HG02852 (cell line): ENCODE data around the gene ITPR1.

Experiments
- ATAC-seq: cut with Tn5 transposase; IDR thresholded peaks from one replicate; pipeline ENCODE4 v1.9.1; 2021; ENCODE audit warnings: mild to moderate bottlenecking, moderate library complexity; ENCODE audit not compliant: unreplicated experiment

Gene ITPR1

DNA sequence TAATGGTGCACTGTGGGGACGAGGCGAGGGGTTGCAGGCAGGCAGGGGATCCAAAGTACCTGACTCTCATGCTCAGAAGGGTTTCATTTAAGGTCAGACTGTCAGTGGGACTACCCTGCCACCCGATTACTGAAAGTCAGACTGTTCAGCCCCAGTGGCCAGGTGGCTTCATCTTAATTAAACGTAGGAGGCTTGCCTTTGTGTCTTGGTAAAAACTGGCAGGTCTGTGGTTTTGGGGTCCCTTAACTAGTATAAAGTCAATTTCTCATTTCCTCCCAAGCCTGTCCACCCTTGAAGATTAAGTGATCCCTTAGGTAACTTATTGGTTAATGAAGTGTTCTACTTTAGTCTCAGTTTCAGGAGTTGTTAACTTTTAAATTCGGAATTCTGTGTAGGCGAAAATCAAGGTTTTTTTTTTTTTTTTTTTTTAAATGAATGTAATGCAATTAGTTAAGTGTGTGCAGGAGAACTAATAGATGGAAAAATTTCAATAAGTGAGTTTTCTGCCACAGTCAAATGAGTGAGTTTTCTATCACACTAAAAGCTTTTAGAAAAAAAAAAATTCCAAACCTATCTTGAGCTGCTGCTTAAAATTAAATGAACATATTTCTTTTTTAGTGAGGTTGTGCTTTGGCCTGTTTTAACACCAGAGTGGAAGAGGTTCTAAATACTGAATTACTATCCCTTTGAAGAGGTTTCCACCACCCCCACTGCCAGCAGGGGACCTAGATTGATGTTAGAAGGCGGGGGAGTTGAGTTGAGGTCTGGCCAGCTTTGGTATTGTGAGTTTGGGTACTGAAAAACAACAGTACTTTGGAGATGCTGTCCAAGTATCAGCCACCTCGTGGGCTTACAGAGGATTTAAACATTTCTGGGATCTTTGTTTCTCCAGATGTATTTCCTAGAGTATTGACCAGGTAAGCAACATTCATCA, 15.2 kb downstream of the ITPR1 start:
- ATAC-seq, result peak; percentile 53

DNA sequence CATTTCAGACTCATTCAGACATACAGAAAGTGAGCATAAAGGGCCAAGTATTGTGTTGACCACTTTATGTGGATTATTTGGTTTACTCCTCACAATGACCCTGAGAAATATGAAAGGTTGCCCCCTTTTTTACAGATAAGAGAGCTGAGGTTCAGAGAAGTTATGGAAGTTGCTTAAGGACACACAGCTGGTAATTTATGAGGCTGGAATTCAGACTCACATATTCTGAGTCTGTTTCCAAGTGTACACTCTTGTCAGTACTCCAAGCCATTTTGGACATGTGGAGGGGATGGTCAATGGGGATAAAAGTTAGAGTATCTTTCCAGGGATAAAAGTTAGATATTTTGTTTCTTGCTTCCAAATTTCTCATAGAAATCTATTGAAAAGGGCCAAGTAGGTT, 15.9 kb downstream of the ITPR1 start:
- ATAC-seq, result no peak

DNA sequence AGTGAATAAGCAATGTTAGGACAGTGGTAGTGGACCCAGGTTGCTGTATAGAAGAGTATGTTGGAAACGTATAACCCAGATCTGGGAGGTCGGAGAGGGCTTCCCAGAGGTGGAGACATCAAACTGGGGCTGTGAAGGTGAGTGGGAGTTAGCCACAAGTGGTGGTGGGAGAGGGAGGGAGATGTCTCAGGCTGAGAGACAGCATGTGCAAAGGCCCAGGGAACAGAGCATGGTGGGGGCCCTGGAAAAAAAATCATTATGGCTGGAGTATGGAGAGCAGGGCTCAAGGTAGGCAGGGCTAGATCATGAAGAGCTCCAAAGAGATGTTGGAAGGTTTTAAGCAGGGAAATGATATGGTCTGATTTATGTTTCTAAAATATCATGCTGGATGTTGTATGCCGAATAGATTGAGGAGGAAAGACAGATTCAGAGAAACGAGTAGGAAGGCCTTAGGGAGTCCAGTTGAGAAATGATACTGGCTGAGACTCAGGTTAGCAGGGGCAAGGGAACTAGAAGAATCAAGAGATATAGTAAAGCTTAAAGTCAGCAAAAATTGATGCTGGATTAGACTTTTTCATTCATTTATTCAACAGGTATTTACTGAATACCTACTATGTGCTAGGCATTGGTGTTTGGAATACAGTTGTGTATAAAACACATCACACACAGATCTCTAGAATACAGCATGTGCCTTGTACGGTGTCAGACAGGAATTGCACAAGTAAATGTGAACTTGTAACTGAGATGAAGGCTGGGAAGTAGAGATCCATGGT, 17.0 kb downstream of the ITPR1 start:
- no peak for ATAC-seq

DNA sequence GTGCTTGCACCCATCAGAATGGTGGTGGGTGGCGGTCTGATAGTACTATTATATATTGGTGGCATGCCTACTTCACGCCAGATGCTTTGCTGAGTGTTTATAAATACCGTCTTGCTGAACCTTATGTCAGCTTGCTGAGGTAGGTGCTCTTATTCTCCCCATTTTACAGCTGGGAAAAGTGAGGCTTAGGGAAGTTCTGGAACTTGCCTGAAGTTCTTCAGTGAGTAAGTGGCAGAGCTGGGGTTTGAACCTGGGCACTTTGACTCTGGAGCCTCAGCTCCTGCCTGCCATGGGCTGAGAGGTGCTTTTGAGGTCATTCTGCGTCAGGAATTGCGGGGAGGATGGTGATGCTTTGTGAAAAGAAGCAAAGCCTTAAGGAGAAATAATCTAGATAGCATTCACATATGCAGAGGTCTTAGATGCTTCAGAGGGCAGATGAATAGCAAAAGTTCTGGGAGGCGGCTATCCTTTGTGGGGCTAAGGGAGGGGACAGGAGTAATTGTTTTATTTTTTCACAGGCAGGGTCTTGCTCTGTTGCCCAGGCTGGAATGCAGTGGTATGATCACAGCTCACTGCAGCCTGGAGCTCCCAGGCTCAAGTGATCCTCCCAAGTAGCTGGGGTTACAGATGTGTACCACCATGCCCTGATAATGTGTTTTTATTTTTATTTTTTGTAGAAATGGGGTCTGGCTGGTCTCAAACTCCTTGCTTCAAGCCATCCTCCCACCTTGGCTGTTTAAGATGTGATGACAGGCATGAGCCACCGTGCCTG, 18.5 kb downstream of the ITPR1 start:
- no peak for ATAC-seq

DNA sequence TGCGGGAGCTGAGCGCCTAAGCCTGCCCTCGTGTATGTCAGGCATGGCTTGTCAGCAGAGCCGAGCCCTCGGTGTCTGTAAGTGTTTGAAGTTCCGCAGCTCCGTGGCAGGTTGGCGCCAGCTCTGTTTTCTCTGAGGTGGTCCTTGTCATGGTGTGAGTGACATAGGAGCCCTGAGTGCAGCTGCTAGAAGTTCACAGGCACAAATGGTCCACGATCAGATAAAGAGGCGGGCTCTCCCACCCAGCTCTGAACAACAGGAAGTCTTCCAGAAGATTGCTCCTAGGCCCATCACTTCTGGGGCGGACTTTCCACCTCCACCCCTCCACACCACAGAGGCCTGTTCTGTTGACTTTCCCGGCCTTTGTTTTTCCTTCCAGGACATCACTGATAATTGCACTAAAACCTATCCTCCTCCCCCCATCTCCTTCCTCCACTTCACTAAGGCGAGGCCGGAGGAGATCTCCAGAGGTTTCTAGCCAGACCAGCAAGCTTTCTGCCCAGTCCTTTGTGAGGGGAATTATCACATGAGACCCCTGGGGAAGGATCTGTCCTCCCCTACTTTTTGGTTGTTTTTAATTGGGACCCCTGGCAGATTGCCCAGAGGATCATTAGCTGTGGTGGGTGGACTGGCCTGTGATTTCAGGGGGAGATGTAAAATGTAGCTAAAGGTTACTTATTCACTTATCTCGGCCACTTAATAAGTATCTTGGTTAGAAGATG, 19.9 kb downstream of the ITPR1 start:
- ATAC-seq, result no peak

DNA sequence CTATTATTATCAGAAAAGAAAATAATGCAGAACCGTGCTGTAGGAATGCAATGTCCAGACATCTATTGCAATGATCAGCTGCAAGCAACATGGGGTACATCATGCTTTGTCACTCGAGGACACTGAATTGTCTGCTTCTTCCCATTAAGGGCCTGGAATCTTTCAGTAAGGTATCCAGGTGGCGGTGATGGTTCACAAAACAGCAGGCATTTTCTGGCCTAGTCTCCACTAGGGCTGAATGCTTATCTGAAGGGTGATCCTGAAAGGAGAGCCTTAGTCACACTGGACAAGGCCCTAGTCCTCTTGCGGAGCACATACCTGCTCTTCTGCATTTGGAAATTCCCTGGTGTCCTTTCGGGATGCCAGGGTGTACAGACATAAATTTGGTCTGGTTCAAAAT, 21.2 kb downstream of the ITPR1 start:
- no peak for ATAC-seq

DNA sequence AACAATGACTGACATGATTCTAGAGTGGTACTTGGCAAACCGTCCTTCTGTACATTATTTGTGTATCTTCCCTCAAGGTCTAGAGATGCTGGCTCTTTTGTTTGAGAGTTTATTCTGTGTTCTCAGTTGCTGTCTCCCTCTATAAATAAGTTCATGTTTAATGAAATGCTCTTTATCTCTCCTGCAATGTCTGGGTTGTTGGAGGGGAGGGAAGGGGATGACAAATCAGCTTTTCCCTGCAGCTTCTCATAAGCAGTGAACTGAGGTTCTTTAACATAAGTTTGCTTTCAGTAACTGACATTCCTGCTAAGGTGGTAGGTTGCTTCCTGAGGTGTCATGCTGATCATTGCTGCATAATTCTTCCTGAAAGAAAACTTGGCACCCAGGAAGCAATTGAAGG, 21.8 kb downstream of the ITPR1 start:
- no peak for ATAC-seq

DNA sequence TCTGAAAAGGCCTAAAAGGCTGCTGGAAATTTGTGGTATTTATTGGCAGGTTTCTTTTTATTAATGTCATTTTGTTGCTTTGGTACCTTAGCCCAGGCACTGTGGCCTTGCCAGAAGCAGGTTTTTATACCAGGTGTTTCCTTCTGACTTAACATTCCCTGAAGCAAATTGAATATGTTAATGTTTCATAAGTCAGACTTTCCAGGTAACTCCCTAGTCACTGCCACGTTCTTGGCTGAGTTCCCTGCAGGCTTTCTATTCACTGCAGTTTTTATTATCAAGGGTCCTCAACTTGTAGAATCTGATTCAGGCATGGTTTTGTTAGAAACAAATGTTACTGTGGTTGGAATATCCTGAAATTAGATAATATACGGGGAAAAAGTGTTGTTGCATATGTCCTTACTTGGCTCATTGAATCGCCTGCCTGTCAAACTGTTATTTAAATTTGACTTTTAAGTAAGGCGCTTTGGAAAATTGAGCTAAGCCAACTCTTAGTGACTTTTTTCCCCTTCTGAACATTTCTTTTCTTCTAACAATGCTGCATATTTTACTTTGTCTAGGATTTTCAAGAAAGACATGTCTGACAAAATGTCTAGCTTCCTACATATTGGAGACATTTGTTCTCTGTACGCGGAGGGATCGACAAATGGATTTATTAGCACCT, 22.9 kb downstream of the ITPR1 start:
- ATAC-seq, result no peak

DNA sequence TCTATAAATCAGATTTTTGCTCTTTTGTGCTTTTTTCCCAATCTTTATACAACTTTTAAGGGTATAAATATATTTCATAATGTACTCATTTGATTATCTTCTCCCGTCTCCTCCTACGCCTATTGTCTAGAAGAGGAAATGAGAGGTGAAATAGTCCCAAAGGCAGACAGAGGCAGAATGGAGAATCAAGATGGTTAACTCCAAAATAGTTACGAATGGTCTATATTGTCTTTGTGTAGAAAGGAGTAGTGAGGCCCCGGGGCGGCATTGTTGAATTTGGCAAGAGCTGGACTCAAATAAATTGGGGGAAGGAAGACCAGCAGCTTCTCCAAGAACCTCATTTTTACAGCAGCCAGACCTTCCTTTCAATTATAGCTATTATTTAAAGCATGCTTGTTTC, 23.9 kb downstream of the ITPR1 start:
- ATAC-seq, result no peak

DNA sequence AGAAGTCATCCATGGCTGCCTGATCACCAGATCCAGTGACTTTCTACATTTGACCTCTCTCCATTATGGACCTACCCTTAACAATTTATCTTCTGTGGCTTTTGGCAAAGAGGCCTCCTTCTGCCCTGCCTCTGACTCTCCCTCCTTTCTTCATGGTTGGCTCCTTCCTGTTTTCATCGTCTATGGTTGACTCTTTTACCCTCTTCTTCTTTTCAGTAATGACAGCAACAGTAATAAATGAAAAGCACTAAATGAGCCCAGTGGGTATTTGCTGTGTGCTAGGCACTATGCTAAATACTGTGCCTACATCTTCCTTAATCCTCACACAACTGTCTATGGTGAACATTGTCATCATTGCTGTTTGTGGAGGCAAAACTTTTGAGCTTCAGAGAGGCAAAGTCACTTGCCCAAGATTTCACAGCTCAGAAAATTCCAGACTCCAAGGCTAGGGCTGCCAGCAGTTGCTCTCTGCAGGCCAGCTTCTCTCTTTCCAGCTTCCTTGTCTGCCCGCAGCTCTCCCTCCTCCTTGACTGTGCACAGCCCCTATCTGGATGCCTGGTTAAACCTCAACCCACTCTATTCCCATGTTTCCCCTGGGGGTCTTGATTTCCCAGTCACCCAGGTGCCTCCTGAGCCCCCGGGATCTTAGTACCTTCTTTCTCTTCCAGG, 24.6 kb downstream of the ITPR1 start:
- ATAC-seq, result no peak

DNA sequence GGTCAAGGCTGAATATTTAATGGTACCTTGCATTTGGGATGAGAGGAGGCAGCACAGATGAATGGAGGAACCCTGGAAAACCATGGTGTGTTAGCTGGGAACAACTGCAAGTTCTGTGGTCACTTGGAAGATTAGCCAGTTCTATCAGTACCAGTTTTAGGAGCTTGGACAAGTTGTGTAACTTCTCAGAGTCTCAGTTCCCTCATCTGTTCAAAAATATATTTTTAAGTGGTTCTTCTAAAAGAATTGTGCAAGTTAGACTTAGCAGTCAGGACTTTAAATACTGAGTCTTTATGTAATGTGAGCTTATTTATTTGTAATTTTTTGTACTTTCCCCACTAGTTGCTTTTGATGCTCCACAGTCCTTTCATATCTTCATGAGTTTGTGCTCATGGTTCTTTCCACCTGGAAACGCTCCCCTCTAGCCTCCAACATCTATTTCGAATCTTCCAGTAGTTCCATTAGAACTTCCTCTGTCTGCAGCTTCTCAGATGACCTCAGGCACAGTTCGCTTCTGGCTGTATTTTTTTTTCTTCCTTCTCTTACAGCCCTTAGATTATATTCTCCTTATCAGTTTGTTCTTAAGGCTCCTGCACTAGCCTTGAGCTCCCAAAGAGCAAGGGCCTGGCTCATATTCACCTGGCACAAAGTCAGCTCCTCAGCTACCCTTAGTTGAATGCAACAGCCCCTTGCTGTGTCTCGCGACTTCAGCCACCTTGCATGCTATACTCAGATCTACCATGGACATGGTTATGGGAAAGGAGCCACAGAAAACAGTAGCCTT, 27.1 kb downstream of the ITPR1 start:
- no peak for ATAC-seq

DNA sequence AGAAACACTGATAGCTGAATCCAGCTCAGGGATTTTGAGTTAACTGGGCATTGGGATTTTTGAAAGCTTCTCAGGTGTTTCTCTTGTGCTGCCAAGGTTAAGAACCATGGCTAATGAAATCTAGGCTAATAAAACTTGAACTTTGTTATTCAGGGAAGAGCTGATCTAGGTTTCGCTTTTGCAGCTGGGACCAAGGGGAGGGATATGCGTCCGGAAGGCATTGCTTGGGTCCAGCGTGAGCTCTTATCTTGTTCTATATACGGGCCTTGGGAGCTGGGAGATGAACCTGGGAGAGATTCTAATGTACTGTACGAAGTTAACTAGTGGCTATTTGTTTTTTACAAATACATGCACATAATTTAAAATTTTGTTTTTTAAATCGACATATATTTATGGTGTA, 29.8 kb downstream of the ITPR1 start:
- ATAC-seq, result no peak

DNA sequence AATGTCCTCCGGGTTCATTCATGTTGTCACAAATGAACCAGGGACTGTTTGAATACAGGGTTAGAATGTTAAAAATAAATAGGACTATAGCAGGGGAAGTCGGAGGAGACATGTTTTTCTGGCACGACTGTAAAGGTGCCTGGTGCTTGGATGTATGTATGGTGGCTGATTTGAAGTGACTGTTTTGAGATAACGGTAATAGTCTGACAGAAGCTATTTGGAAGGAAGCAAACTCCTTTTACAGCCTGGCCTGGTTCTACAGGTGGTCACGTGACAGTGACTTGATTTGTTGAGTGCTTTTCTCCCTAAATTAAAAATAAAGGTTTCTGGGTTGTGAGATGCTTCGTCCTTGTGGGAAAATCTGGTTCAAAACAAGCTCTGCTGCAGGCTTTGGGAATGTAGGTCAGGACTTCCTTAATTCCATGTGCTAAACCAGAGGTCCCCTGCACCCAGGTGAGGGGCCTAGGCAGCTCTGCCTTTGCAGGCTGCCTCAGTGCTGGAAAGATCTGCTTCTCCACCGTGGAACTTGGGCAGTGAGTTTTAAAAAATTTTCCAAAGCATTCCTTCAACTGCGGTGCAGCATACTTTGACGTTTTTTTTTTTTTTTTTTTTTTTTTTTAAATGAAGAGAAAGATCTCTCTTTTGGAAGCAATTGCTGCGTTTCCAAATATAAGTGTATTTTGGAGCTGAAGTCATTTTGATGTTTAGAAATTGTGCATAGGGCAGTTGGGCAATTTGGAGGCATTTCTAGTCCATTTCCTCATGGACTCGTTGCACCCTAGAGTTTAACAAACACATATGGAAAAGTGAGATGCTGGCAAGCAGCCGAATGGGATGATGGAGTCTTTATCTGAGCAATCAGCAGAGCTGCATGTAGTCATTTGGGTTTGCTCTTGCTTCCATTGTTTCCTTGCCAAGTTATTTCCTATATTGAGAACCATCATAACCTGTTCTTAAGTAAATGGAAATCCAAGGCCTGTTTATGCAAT, 30.9 kb downstream of the ITPR1 start:
- ATAC-seq, result no peak

DNA sequence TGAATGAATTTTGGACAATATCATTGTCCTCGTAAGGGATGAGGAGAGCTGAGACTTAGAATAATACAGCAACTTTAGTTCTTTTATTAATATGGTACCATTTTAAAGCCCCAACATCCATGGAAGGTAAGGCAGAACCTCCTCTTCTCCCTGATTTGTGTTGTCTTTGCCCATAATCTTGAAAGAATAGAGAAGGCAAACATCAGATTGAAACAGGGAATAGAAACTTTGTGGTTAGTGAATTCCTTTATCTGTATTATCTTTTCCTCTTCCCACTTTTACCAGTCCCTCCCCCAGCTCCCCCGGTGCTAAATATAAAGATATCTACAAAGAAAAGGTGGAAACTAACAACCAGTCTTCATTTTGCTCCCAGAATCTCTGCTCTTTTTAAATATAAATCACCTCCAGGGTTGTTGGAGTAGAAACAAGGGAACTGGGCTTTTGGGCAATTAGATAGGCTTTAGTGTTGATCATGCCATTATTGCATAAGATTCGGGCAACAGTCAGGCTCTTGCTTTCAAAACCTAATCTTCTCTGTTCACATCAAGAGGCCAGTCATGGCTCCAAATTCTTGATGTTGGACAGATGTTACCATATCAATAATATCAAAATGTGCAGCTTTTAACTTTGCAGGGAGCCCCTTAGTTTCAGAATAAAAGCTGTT, 32.5 kb downstream of the ITPR1 start:
- ATAC-seq, result no peak

DNA sequence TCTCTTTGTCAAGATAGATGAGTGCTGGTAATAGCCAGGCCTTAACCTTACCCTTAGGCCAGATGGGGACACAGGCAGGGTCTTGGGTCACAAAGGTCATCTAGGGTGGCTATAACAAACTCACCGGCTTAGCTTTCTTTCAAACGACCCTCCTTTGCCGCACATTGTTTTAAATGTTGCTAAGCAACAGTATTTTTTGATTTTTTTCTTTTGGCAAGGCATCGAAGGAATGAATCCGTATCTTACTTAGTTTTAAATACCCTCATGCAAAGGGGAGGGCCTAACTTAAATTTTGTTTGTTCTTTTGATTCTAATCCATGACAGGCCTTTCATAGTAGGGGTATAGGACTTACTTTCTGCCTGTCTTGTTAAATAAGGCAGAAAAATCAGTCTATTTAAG, 35.2 kb downstream of the ITPR1 start:
- no peak for ATAC-seq

DNA sequence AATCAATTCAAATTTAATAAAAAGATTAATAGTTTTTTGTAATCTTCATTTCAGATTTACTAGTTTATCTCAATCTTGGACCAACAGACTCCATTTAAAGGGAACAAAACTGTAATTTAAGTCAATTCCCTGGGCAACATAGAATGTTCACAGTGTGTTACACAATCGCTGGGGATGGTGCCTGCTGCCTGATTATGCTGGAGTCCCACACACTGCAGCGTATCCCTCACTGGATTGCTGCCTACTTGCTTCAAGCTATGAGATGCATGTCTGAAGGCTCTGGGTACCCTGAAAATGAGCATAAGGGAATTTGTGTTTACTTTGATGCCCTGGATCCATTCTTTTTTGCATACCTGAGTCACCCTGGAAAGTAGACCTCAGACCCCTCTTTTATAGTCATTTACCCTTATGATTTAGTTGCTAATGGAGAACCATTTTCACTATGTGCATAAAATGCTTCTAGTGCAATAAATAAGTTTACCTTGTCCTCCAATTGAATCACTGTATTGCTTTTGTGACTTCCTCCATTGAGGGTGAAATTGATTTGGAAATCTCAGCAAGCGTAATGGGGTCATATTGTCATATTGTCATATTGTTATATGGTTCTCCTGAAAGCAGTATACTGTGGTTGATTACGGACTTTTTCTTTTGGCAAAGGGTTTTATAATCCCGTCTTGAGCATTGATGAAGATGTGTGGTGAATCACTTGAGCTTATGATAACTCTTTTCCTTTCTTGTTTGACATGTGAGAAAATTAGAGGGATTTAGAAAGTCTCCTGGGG, 35.9 kb downstream of the ITPR1 start:
- ATAC-seq, result no peak
